NCI-H510A treated with DMSO at 0.1 percent for 48 hours (cell line): ENCODE results near the gene CCL3.
"Not testable (repeated sequence)": the region's sequence is repeated elsewhere in the genome, so short reads cannot be mapped to it uniquely, and the experiment has no call there.

Source experiments
- DNase-seq: peaks from one replicate; lab custom pipeline; 2025; lab: John Stamatoyannopoulos, UW

CCL3 gene

GRCh38 chr17:36115649-36115977 lies 25.7 kb upstream of the CCL3 start:
- not testable (repeated sequence) for DNase-seq

GRCh38 chr17:36114971-36115648 lies 25.2 kb upstream of the CCL3 start:
- not testable (repeated sequence) for DNase-seq

GRCh38 chr17:36113131-36113530 lies 23.2 kb upstream of the CCL3 start:
- DNase-seq, result not testable (repeated sequence)

- no peak for DNase-seq
Observed at GRCh38 chr17:36112572-36112971, 22.6 kb upstream of the CCL3 start.

- no peak for DNase-seq
Observed at GRCh38 chr17:36111068-36111490, 21.1 kb upstream of the CCL3 start.

- not testable (repeated sequence) for DNase-seq
Observed at GRCh38 chr17:36108265-36108664, 18.3 kb upstream of the CCL3 start.

- DNase-seq, result no peak
Observed at GRCh38 chr17:36107660-36108059, 17.7 kb upstream of the CCL3 start.

- DNase-seq, result no peak
Observed at GRCh38 chr17:36106493-36106835, 16.5 kb upstream of the CCL3 start.

- no peak for DNase-seq
Observed at GRCh38 chr17:36105781-36106492, 16.0 kb upstream of the CCL3 start.

- DNase-seq, result no peak
Observed at GRCh38 chr17:36104701-36105181, 14.8 kb upstream of the CCL3 start.

GRCh38 chr17:36104246-36104645 lies 14.3 kb upstream of the CCL3 start:
- DNase-seq, result not testable (repeated sequence)

- DNase-seq, result not testable (repeated sequence)
Observed at GRCh38 chr17:36103401-36103975, 13.5 kb upstream of the CCL3 start, which contains the start of gene CCL4. Gene CCL4, plus strand, starts transcription at chr17:36103827. Its CDS starts 79 bp downstream, at chr17:36103906.

GRCh38 chr17:36099004-36099403 lies 9.1 kb upstream of the CCL3 start:
- DNase-seq, result not testable (repeated sequence)

GRCh38 chr17:36095992-36096391 lies 6.0 kb upstream of the CCL3 start:
- no peak for DNase-seq

GRCh38 chr17:36094746-36095145 lies 4.8 kb upstream of the CCL3 start:
- DNase-seq, result no peak

- no peak for DNase-seq
Observed at GRCh38 chr17:36094232-36094631, 4.3 kb upstream of the CCL3 start.

GRCh38 chr17:36092715-36093114 lies 2.8 kb upstream of the CCL3 start:
- not testable (repeated sequence) for DNase-seq

- no peak for DNase-seq
Observed at GRCh38 chr17:36092230-36092629, 2.3 kb upstream of the CCL3 start.

GRCh38 chr17:36089339-36089865 lies 541 bp downstream of the CCL3 start:
- DNase-seq, result no peak

- DNase-seq, result no peak
Observed at GRCh38 chr17:36088670-36089338, 1.1 kb downstream of the CCL3 start.

GRCh38 chr17:36087897-36088572 lies 1.9 kb downstream of the CCL3 start:
- DNase-seq, result not testable (repeated sequence)

GRCh38 chr17:36087471-36087870 lies 2.5 kb downstream of the CCL3 start:
- not testable (repeated sequence) for DNase-seq
